ENCODE data around the gene PMVK. TPM values are rescaled to one million over a fixed set of nuclear protein-coding genes. Genes with fewer than 3 reads are reported as not detected.

Gene PMVK
- total RNA-seq, 1 experiment from 2014 or later, result 26.8 TPM

GRCh38 chr1:154935749-154936554, 567 bp downstream of the PMVK start (continued):
- TF ChIP-seq KAT7 (CRISPR knock-in tag; IDR thresholded peaks at IDR 0.05; ENCODE audit: borderline replicate concordance), result no peak

GRCh38 chr1:154934358-154934948, 2.1 kb downstream of the PMVK start:
- ATAC-seq, result no peak
- Mint-ChIP-seq H3K9me3 (no peaks in the 10 kb centered on the region), H3K36me3 (no peaks in the 10 kb centered on the region; the same call in 1 of the 2 replicates), H3K27me3 (ENCODE audit: low read depth) (peaks cover 3% of the 10 kb centered on the region; the same call in 1 of the 2 replicates), H3K27ac (no peak overlapping the region), H3K4me3 (no peak overlapping the region), H3K4me1 (peaks cover 12% of the 10 kb centered on the region)
- ChIA-PET POLR2A (no interaction called here), CTCF (interaction anchor here (1.5 kb wide), 1 partner anchor 127 kb away, joined by 3 read pairs; no protein-coding TSS in a partner anchor)
- TF ChIP-seq TEAD1 (CRISPR knock-in tag; IDR thresholded peaks at IDR 0.05), result no peak
- no peak for DNase-seq (ENCODE audit: low spot score)

DNA sequence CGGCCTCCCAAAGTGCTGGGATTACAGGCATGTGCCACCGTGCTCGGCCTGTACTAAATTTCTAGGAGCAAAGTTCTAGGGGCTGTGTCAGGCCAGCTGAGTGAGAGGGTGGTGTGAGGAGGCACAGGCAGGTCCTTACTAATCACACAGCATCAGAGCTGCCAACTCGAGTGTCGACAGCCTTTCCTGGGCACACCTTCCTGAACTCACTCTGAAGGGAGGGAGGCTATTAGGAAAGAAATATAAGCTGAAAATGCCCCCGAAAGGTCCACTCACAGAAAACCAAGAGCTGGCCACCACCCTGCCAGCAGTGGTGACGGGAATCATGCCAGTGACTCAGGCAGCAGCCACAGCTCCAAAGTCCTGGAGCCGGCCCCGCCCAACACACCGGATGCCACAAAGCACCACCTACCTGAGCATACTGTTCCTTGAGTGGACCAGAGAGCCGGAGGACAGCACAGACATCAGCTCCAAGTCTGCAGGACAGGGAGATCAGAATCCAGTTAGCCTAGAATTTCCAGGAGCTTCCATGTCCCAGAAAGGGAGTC, 4.5 kb downstream of the PMVK start:
- Mint-ChIP-seq H3K27ac (no peak overlapping the region), H3K9me3 (no peaks in the 10 kb centered on the region), H3K36me3 (peaks cover 8% of the 10 kb centered on the region), H3K4me3 (no peak overlapping the region), H3K27me3 (ENCODE audit: low read depth) (peaks cover 3% of the 10 kb centered on the region; the same call in 1 of the 2 replicates), H3K4me1 (peaks cover 4% of the 10 kb centered on the region)
- CTCF ChIA-PET, result interaction anchor here (0.8 to 1.6 kb wide), 3 partner anchors 12 to 385 kb away, joined by 3 to 5 read pairs (median 3); partner anchors contain the start of gene PBXIP1
- DNase-seq (ENCODE audit: low spot score) (no peak), ATAC-seq (no peak)
- POLR2A ChIA-PET, result interaction anchor here (0.5 kb wide), 1 partner anchor 15 kb away, joined by 7 read pairs; no protein-coding TSS in a partner anchor
- no peak for TF ChIP-seq GTF2I (CRISPR knock-in tag; conservative IDR thresholded peaks at IDR 0.05)
- no peak for TF ChIP-seq NR2C2 (CRISPR knock-in tag; IDR thresholded peaks at IDR 0.05)
- no peak for TF ChIP-seq FOXP1 (CRISPR knock-in tag; IDR thresholded peaks at IDR 0.05; ENCODE audit: borderline replicate concordance)
- peak; percentile 29 for TF ChIP-seq GABPB1 (CRISPR knock-in tag; IDR thresholded peaks at IDR 0.05)

- Mint-ChIP-seq H3K27ac (peak overlapping the region; percentile 50; the same call in 1 of the 2 replicates), H3K4me3 (no peak overlapping the region), H3K4me1 (no peaks in the 10 kb centered on the region), H3K9me3 (no peaks in the 10 kb centered on the region), H3K27me3 (ENCODE audit: low read depth) (no peaks in the 10 kb centered on the region), H3K36me3 (peaks cover 19% of the 10 kb centered on the region)
- DNase-seq (ENCODE audit: low spot score), result no peak
- ChIA-PET POLR2A (interaction anchor here (1.1 kb wide), 1 partner anchor 10 kb away, joined by 3 read pairs; the partner anchor contains the start of gene PMVK), CTCF (interaction anchor here (1.1 kb wide), 1 partner anchor 11 kb away, joined by 3 read pairs; the partner anchor contains the start of gene PMVK)
- no peak for ATAC-seq
- TF ChIP-seq, protein P1, sequence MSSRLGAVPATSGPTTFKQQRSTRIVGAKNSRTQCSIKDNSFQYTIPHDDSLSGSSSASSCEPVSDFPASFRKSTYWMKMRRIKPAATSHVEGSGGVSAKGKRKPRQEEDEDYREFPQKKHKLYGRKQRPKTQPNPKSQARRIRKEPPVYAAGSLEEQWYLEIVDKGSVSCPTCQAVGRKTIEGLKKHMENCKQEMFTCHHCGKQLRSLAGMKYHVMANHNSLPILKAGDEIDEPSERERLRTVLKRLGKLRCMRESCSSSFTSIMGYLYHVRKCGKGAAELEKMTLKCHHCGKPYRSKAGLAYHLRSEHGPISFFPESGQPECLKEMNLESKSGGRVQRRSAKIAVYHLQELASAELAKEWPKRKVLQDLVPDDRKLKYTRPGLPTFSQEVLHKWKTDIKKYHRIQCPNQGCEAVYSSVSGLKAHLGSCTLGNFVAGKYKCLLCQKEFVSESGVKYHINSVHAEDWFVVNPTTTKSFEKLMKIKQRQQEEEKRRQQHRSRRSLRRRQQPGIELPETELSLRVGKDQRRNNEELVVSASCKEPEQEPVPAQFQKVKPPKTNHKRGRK (CRISPR knock-in tag; IDR thresholded peaks at IDR 0.05; ENCODE audit: borderline replicate concordance), result no peak
- TF ChIP-seq ZNF317 (CRISPR knock-in tag; IDR thresholded peaks at IDR 0.05; ENCODE audit: borderline replicate concordance, low read depth), result 0 out of 2 replicates have a peak, but pooled peaks have one; percentile 15
These were observed 10.3 kb downstream of the PMVK start for GRCh38 chr1:154926201-154926600.

DNA sequence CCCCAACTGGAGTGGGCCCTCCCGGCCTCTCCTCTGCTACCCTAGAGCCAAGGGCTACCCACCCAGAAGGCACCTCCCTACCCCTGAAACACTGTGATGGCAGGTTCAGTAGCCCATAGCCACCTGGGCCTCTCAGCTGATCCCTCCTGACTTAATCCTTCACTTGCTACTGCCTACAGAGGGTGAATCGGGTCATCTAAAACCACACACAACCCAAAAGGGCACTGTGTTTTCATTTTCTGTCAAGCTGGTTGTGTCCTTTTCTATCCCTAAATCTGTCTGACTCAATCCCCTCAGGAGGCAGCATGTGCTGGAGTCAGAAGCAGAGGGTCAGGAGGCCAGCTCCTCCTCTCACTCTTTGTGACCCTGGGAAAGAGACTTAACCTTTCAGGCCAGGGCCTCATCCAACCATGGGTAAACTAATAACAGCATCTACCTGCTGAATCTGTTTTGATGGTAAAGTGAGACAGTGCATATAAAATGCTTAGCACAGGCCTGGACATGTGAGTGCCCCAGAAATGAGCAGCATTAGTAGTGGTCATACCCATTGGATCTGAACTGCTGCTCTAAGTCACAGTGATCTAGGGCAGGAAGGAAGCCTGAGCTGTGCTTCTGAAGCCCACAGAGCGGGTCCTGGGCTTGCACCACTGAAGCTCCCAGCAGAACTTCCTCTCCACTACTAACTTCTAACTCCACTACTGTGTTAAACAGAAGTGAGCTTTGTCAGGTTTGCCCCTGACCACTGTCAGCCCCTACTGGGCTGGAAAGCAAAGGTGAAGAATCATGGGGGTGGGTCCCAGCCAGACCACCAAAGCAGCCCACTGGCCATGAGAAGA, 11.0 kb downstream of the PMVK start:
- H3K4me1 Mint-ChIP-seq, result no peaks in the 10 kb centered on the region
- no peak overlapping the region for H3K4me3 Mint-ChIP-seq
- peaks cover 19% of the 10 kb centered on the region for H3K36me3 Mint-ChIP-seq
- ATAC-seq, result no peak
- CTCF ChIA-PET, result interaction anchor here (1.1 kb wide), 1 partner anchor 11 kb away, joined by 3 read pairs; the partner anchor contains the start of gene PMVK
- DNase-seq (ENCODE audit: low spot score), result no peak
- H3K27me3 Mint-ChIP-seq (ENCODE audit: low read depth), result no peaks in the 10 kb centered on the region
- no peak overlapping the region for H3K27ac Mint-ChIP-seq
- H3K9me3 Mint-ChIP-seq, result no peaks in the 10 kb centered on the region
- POLR2A ChIA-PET, result interaction anchor here (1.1 kb wide), 1 partner anchor 11 kb away, joined by 3 read pairs; the partner anchor contains the start of gene PMVK
- TF ChIP-seq HMGA2 (CRISPR knock-in tag; IDR thresholded peaks at IDR 0.05) (no peak), TCF7 (CRISPR knock-in tag; IDR thresholded peaks at IDR 0.05; ENCODE audit: low read depth) (no peak), ZNF232 (CRISPR knock-in tag; IDR thresholded peaks at IDR 0.05) (no peak), USF2 (CRISPR knock-in tag; IDR thresholded peaks at IDR 0.05) (no peak), ZNF121 (CRISPR knock-in tag; IDR thresholded peaks at IDR 0.05) (no peak)
- TF ChIP-seq, protein P2, sequence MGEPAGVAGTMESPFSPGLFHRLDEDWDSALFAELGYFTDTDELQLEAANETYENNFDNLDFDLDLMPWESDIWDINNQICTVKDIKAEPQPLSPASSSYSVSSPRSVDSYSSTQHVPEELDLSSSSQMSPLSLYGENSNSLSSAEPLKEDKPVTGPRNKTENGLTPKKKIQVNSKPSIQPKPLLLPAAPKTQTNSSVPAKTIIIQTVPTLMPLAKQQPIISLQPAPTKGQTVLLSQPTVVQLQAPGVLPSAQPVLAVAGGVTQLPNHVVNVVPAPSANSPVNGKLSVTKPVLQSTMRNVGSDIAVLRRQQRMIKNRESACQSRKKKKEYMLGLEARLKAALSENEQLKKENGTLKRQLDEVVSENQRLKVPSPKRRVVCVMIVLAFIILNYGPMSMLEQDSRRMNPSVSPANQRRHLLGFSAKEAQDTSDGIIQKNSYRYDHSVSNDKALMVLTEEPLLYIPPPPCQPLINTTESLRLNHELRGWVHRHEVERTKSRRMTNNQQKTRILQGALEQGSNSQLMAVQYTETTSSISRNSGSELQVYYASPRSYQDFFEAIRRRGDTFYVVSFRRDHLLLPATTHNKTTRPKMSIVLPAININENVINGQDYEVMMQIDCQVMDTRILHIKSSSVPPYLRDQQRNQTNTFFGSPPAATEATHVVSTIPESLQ (CRISPR knock-in tag; IDR thresholded peaks at IDR 0.05), result no peak
- TF ChIP-seq, protein P3, sequence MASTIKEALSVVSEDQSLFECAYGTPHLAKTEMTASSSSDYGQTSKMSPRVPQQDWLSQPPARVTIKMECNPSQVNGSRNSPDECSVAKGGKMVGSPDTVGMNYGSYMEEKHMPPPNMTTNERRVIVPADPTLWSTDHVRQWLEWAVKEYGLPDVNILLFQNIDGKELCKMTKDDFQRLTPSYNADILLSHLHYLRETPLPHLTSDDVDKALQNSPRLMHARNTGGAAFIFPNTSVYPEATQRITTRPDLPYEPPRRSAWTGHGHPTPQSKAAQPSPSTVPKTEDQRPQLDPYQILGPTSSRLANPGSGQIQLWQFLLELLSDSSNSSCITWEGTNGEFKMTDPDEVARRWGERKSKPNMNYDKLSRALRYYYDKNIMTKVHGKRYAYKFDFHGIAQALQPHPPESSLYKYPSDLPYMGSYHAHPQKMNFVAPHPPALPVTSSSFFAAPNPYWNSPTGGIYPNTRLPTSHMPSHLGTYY (CRISPR knock-in tag; IDR thresholded peaks at IDR 0.05), result no peak
